ENCODE data around the gene VSIG2.

The VSIG2 gene

DNA sequence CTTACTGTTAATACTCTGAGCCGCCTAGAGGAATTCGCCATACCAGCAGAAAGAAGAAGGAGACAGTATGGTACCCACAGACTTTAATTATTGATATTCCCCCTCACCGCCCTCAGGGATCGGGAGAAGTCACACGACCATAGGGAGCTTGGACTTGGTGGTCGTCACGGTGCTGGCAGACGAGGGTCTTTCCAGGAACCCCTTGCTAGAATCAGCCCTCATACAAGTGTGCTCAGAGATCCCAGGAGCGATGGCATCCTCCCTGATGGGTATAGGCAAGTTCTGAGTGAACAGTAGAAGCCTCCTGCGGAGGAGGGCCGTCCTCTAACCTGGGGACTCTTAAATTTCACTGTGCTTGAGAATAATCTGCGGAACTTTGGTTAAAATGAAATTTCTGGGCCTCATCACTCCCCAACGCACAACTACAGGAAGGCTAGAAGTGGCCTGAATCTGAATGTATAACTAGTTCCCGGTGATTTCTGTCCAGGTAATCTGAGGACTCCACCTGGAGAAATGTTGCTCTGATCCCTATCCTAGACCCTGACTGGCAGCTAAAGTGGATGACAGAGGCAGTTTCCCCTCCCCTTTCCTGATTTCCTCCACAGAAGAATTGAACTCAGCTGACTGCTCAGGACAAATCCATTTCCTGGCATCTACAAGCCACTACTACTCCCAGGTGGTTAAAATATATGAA is 4.5 kb downstream of the VSIG2 start:
- peaks cover 99% of the 10 kb centered on the region for H3K27me3 ChIP-seq (ENCODE audit: control insufficient read depth, insufficient read depth, low read length)
- peaks cover 29% of the 10 kb centered on the region for H3K4me1 ChIP-seq (ENCODE audit: control insufficient read depth, insufficient read depth, low read length)
- H3K4me3 ChIP-seq (ENCODE audit: low read depth, low read length), result peak overlapping the region; percentile 72
- no peaks in the 10 kb centered on the region for H3K36me3 ChIP-seq (ENCODE audit: control insufficient read depth, insufficient read depth, low read length)
- H3K9ac ChIP-seq (ENCODE audit: low read length), result no peak overlapping the region
- no peaks in the 10 kb centered on the region for H3K9me3 ChIP-seq (ENCODE audit: control insufficient read depth, insufficient read depth, low read depth, low read length)
- no peak overlapping the region for H3K27ac ChIP-seq (ENCODE audit: low read depth, low read length)

DNA sequence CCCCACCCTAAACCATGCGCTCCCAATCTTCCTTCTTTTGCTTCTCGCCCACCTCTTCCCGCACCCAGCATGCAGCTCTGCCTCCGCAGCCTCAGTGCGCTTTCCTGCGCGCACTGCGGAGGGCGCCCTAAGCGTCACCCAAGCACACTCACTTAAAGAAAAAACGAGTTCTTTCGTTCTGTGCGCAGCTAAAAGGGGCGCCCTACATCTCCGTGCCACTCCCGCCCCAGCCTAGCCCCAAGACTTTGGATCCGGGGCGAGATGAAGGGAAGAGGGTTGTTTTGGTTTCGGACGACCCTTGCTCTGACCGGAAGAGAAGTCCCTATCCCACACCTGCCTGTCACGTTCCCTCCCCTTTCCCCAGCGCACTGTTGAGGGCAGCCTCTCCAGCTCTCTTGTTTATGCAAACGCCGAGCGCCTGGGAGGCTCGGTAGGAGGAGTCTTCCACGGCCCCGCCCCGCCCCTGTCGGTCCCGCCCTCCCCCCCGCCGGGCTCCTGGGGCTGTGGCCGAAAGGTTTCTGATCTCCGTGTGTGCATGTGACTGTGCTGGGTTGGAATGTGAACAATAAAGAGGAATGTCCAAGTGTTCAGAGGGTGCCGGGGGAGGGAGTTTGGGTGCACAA is 5.3 kb downstream of the VSIG2 start:
- H3K4me3 ChIP-seq (ENCODE audit: low read depth, low read length), result peak overlapping the region; percentile 72
- H3K9me3 ChIP-seq (ENCODE audit: control insufficient read depth, insufficient read depth, low read depth, low read length), result no peaks in the 10 kb centered on the region
- H3K4me1 ChIP-seq (ENCODE audit: control insufficient read depth, insufficient read depth, low read length), result peaks cover 21% of the 10 kb centered on the region
- peak overlapping the region; percentile 11 for H3K9ac ChIP-seq (ENCODE audit: low read length)
- H3K36me3 ChIP-seq (ENCODE audit: control insufficient read depth, insufficient read depth, low read length), result no peaks in the 10 kb centered on the region
- H3K27ac ChIP-seq (ENCODE audit: low read depth, low read length), result no peak overlapping the region
- H3K27me3 ChIP-seq (ENCODE audit: control insufficient read depth, insufficient read depth, low read length), result peaks cover 99% of the 10 kb centered on the region

DNA sequence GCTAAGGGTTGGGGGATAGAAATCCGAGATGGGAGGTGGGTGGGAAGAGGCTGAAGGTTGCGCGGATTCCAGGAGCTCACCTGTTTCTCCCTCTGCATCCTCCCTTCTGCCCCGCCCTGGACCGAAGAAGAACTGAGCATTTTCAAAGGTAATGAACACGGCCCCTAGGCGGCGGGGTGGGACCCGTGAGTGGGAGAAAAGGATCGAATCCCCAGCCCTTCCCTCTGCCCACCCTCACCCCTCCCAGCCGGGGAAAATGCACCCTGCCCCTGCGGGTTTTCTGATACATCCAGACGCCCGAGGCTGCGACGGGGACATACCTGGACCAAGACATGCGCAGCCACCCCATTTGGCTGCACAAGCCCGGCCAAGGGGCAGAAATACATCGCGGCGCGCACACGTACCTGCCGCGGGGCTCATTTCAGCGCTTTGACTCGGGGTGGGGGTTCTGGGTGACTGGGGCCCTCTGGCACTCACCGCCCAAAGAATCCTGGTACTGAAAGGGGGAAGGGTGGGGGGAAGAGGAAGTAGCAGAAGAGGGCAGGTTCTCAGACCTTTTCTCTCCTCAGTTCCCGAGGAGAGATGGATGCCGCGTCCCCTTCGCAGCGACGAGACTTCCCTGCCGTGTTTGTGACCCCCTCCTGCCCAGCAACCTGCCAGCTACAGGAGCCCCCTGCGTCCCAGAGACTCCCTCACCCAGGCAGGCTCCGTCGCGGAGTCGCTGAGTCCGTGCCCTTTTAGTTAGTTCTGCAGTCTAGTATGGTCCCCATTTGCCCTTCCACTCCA is 6.0 kb downstream of the VSIG2 start:
- no peaks in the 10 kb centered on the region for H3K9me3 ChIP-seq (ENCODE audit: control insufficient read depth, insufficient read depth, low read depth, low read length)
- peaks cover 14% of the 10 kb centered on the region for H3K4me1 ChIP-seq (ENCODE audit: control insufficient read depth, insufficient read depth, low read length)
- H3K9ac ChIP-seq (ENCODE audit: low read length), result no peak overlapping the region
- peak overlapping the region; percentile 72 for H3K4me3 ChIP-seq (ENCODE audit: low read depth, low read length)
- no peak overlapping the region for H3K27ac ChIP-seq (ENCODE audit: low read depth, low read length)
- H3K27me3 ChIP-seq (ENCODE audit: control insufficient read depth, insufficient read depth, low read length), result peaks cover 99% of the 10 kb centered on the region
- no peaks in the 10 kb centered on the region for H3K36me3 ChIP-seq (ENCODE audit: control insufficient read depth, insufficient read depth, low read length)

DNA sequence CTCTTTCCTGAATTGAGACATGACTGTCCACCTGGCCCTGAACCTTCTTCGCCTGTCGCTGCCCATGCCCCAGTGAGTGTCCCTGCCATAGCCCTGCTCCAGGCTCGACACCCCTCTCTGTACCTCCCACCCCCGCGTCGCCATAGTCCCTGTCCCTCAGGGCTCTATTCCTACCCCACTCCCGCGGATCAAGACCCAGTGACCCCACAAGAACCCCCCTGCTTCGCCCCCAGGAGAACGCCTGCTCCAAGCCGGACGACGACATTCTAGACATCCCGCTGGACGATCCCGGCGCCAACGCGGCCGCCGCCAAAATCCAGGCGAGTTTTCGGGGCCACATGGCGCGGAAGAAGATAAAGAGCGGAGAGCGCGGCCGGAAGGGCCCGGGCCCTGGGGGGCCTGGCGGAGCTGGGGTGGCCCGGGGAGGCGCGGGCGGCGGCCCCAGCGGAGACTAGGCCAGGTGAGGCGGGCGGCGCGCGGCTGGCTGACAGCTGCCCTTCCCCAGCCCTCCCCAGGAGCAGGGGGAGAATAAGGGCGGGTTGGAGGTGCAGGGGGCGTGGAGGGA is 6.7 kb downstream of the VSIG2 start:
- no peak overlapping the region for H3K9ac ChIP-seq (ENCODE audit: low read length)
- H3K27me3 ChIP-seq (ENCODE audit: control insufficient read depth, insufficient read depth, low read length), result peaks cover 99% of the 10 kb centered on the region
- no peaks in the 10 kb centered on the region for H3K36me3 ChIP-seq (ENCODE audit: control insufficient read depth, insufficient read depth, low read length)
- no peaks in the 10 kb centered on the region for H3K9me3 ChIP-seq (ENCODE audit: control insufficient read depth, insufficient read depth, low read depth, low read length)
- H3K4me1 ChIP-seq (ENCODE audit: control insufficient read depth, insufficient read depth, low read length), result peaks cover 14% of the 10 kb centered on the region
- H3K27ac ChIP-seq (ENCODE audit: low read depth, low read length), result no peak overlapping the region
- peak overlapping the region; percentile 72 for H3K4me3 ChIP-seq (ENCODE audit: low read depth, low read length)

DNA sequence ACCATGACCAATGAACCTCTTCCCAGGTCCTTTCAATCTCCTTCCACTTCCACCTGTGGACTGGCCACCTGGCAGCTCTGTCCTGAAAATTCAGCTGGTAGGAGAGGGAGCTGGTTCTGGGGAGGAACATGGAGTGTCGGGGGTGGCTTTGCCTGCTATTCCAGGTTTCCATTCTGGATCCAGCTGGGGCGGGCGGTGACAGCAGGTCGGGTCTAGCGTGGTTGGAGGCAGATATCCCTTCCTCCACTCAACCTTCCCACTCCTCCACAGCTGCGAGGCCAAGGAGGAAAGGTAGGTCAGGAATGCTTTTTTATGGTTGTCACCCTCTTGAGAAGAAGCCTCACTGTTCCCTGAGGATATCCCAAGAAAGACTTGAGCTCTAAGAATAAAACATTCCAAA is 9.0 kb downstream of the VSIG2 start:
- Histone ChIP-seq H3K4me1 (ENCODE audit: control insufficient read depth, insufficient read depth, low read length) (peaks cover 24% of the 10 kb centered on the region), H3K27me3 (ENCODE audit: control insufficient read depth, insufficient read depth, low read length) (peaks cover 96% of the 10 kb centered on the region), H3K9me3 (ENCODE audit: control insufficient read depth, insufficient read depth, low read depth, low read length) (no peaks in the 10 kb centered on the region), H3K36me3 (ENCODE audit: control insufficient read depth, insufficient read depth, low read length) (no peaks in the 10 kb centered on the region), H3K4me3 (ENCODE audit: low read depth, low read length) (no peak overlapping the region), H3K9ac (ENCODE audit: low read length) (no peak overlapping the region), H3K27ac (ENCODE audit: low read depth, low read length) (no peak overlapping the region)

DNA sequence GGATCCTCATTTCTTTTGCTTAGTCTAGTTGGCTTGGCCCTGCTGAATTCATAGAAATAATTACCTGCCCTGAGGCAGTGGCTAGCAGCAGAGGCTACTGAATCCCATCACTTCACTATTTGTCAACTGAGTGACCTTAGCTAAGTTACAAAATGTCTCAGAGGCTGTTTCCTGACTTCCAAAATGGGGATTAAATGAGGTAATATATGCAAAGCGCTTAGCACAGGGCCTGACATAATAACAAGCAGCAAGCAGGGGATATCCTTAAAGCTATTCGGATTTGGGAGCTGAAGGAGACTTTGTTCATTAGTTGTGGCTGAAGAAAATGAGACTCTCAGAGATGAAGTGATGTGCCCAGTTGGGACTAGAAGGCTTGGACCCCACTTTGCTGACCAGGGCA is 9.5 kb downstream of the VSIG2 start:
- no peaks in the 10 kb centered on the region for H3K36me3 ChIP-seq (ENCODE audit: control insufficient read depth, insufficient read depth, low read length)
- H3K4me3 ChIP-seq (ENCODE audit: low read depth, low read length), result no peak overlapping the region
- no peak overlapping the region for H3K9ac ChIP-seq (ENCODE audit: low read length)
- H3K27ac ChIP-seq (ENCODE audit: low read depth, low read length), result no peak overlapping the region
- peaks cover 96% of the 10 kb centered on the region for H3K27me3 ChIP-seq (ENCODE audit: control insufficient read depth, insufficient read depth, low read length)
- H3K4me1 ChIP-seq (ENCODE audit: control insufficient read depth, insufficient read depth, low read length), result peaks cover 22% of the 10 kb centered on the region
- H3K9me3 ChIP-seq (ENCODE audit: control insufficient read depth, insufficient read depth, low read depth, low read length), result no peaks in the 10 kb centered on the region

DNA sequence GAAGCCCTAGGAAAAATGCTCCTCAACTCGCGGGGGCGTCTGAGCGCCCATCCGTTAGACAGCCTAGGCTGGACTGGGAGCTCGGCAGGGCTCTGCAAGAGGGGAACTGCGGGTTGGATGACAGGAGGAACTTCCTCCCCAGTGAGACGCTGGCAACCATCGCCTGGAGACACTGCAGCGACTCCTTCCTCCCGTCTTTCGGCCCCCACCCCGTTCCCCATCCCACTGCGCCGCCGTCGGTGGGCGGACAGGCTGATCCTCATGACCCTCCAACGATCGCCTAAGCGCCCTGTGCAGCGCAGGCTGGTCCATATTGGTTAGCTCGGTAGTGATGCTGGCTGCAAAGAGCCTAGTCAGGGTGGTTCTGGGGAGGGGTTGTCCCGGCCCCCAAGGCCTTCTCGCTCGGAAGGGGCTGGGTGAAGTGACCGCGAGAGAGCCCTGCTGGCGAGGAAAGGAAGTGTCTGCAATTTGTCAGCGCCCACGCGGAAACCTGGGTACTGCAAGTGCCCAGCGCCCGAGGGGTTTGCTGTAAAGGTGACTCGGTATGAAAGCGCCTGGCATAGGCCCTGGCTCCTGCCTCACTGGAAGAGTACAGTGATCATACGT is 11.7 kb downstream of the VSIG2 start:
- Histone ChIP-seq H3K9ac (ENCODE audit: low read length) (no peak overlapping the region), H3K36me3 (ENCODE audit: control insufficient read depth, insufficient read depth, low read length) (no peaks in the 10 kb centered on the region), H3K4me3 (ENCODE audit: low read depth, low read length) (peak overlapping the region; percentile 64), H3K27me3 (ENCODE audit: control insufficient read depth, insufficient read depth, low read length) (peaks cover 97% of the 10 kb centered on the region), H3K4me1 (ENCODE audit: control insufficient read depth, insufficient read depth, low read length) (peaks cover 16% of the 10 kb centered on the region; the same call in 1 of the 2 replicates), H3K27ac (ENCODE audit: low read depth, low read length) (no peak overlapping the region), H3K9me3 (ENCODE audit: control insufficient read depth, insufficient read depth, low read depth, low read length) (no peaks in the 10 kb centered on the region)

DNA sequence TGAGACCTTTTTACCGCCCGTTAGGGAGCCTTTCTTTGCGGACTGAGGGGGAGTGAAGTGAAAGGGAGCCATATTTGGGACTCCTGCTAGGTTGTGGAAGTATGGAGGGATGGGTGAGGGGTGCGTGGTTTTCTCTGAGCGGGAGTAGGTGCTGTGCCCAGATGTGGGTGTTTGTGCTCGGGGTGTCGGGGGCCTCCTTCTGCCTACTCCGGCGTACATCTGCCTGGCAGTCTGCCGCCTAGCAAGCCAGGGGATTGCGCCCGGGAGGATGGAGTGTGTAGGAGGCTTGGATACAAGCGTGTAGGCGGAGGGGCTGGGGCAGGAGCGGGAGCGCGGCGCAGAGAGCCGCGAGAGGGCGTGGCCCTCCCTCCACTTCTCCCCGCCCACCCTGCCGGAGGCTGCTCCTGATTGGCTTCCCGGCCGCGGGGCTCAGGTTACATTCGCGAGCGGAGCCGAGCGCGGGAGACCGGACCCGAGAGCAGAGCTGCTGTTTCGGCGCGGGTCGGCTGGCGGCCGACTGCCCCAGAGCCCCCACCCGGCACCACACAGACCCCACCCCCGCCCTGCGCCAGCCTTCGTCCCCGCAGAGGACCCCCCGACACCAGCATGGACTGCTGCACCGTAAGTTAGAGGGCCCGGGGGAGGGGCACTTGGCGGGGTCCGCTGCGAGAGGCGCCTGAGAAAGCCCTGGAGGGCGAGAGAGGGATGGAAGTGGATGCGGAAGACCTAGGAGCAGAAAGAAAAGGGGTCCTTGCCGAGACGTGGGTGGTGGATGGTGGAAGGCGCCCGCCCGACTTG is 12.4 kb downstream of the VSIG2 start, which contains the start of gene NRGN:
TSS of gene NRGN (plus strand) at position 464 of the 798 bp plus-strand sequence. CDS start at position 607, 143 bp downstream.
- peaks cover 97% of the 10 kb centered on the region for H3K27me3 ChIP-seq (ENCODE audit: control insufficient read depth, insufficient read depth, low read length)
- peak within 1 kb of the TSS; percentile 64 for H3K4me3 ChIP-seq (ENCODE audit: low read depth, low read length)
- no peak within 1 kb of the TSS for H3K27ac ChIP-seq (ENCODE audit: low read depth, low read length)

DNA sequence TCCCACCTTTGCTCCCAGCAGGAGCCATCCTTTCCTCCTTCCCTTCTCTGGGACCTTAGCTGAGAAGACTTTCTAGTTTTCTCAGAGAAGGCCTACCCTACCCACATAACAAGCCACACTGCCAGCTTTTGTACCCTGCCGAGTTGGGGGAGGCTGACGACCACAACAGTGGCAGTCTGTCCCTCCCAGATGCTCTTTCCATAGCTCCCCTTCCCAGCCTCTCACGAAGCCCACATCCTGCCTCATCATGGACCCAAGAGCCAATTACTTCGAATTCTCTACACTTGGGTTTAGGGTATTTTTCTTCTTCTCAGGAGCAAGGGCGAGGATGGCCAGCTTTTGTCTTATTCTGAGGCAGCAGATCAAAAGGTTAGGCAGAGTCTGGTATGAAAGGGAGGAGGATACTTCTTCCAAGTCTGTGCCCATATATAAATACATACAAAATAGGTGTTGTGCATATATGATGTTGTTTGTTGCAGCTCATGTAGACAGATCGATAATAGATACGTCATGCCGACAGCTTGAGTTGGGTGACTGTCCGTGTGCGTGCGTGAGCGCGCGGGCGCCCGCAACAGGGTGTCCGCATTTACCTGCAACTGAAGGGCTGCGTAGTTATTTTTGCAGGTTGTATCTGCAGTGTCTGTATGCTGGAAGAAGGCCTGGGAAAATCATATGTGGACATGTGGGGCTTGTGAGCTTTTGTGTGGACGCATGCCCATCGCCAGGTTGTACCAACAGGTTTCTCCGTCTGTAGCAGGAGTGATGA is 13.2 kb downstream of the VSIG2 start:
- no peak overlapping the region for H3K27ac ChIP-seq (ENCODE audit: low read depth, low read length)
- no peaks in the 10 kb centered on the region for H3K9me3 ChIP-seq (ENCODE audit: control insufficient read depth, insufficient read depth, low read depth, low read length)
- H3K27me3 ChIP-seq (ENCODE audit: control insufficient read depth, insufficient read depth, low read length), result peaks cover 97% of the 10 kb centered on the region
- H3K4me3 ChIP-seq (ENCODE audit: low read depth, low read length), result peak overlapping the region; percentile 64
- no peaks in the 10 kb centered on the region for H3K36me3 ChIP-seq (ENCODE audit: control insufficient read depth, insufficient read depth, low read length)
- H3K9ac ChIP-seq (ENCODE audit: low read length), result peak overlapping the region; percentile 21
- peaks cover 11% of the 10 kb centered on the region; the same call in 1 of the 2 replicates for H3K4me1 ChIP-seq (ENCODE audit: control insufficient read depth, insufficient read depth, low read length)

More for the DNA sequence above, 12.4 kb downstream of the VSIG2 start, which contains the start of gene NRGN:
- no peaks in the 10 kb centered on the region for H3K36me3 ChIP-seq (ENCODE audit: control insufficient read depth, insufficient read depth, low read length)
- peaks cover 11% of the 10 kb centered on the region; the same call in 1 of the 2 replicates for H3K4me1 ChIP-seq (ENCODE audit: control insufficient read depth, insufficient read depth, low read length)
- no peaks in the 10 kb centered on the region for H3K9me3 ChIP-seq (ENCODE audit: control insufficient read depth, insufficient read depth, low read depth, low read length)
- peak within 1 kb of the TSS; percentile 21 for H3K9ac ChIP-seq (ENCODE audit: low read length)
